NOMO-1 (cell line): ENCODE results near the gene TRPM5.
"Not testable (repeated sequence)": the region's sequence is repeated elsewhere in the genome, so short reads cannot be mapped to it uniquely, and the experiment has no call there.

Experiments
- DNase-seq, 2 experiments: peaks; one replicate each; lab custom pipeline; 2025; ENCODE audit not compliant: unreplicated experiment in 2 of 2; lab: John Stamatoyannopoulos, UW

The TRPM5 gene

GRCh38 chr11:2443881-2444820 is at the start of gene TRPM5:
Gene TRPM5, minus strand, starts transcription at chr11:2444514. Its CDS starts 21,478 bp downstream, at chr11:2423036.
- DNase-seq, result peak in 1 of 2 experiments; percentile 19

GRCh38 chr11:2489083-2489482 is 44.8 kb upstream of the TRPM5 start:
- no peak for DNase-seq

GRCh38 chr11:2488004-2488403 is 43.7 kb upstream of the TRPM5 start:
- DNase-seq, result no peak

GRCh38 chr11:2484576-2485125 is 40.3 kb upstream of the TRPM5 start:
- DNase-seq, result no peak

GRCh38 chr11:2483426-2483825 is 39.1 kb upstream of the TRPM5 start:
- DNase-seq, result no peak

GRCh38 chr11:2482745-2483144 is 38.4 kb upstream of the TRPM5 start:
- no peak for DNase-seq

- no peak for DNase-seq
Observed at GRCh38 chr11:2482204-2482603, 37.9 kb upstream of the TRPM5 start.

- no peak for DNase-seq
Observed at GRCh38 chr11:2481253-2481652, 36.9 kb upstream of the TRPM5 start.

GRCh38 chr11:2480874-2481220 is 36.5 kb upstream of the TRPM5 start:
- DNase-seq, result peak; percentile 83 to 97

- not testable (repeated sequence) for DNase-seq
Observed at GRCh38 chr11:2480067-2480873, 36.0 kb upstream of the TRPM5 start.

- DNase-seq, result no peak
Observed at GRCh38 chr11:2477936-2478335, 33.6 kb upstream of the TRPM5 start.

- no peak for DNase-seq
Observed at GRCh38 chr11:2477254-2477653, 32.9 kb upstream of the TRPM5 start.

- no peak for DNase-seq
Observed at GRCh38 chr11:2475136-2475918, 31.0 kb upstream of the TRPM5 start.

- DNase-seq, result no peak
Observed at GRCh38 chr11:2474059-2474901, 30.0 kb upstream of the TRPM5 start.

GRCh38 chr11:2473361-2474058 is 29.2 kb upstream of the TRPM5 start:
- DNase-seq, result no peak

- no peak for DNase-seq
Observed at GRCh38 chr11:2472428-2473186, 28.3 kb upstream of the TRPM5 start.

- DNase-seq, result no peak
Observed at GRCh38 chr11:2471804-2472096, 27.4 kb upstream of the TRPM5 start.

GRCh38 chr11:2471048-2471803 is 26.9 kb upstream of the TRPM5 start:
- DNase-seq, result no peak
